CD4-positive, alpha-beta memory T cell (primary cell): ENCODE measurements around the gene CMTM8. TPM values are rescaled to one million over a fixed set of nuclear protein-coding genes. Genes with fewer than 3 reads are reported as not detected.

Experiments
- CTCF ChIA-PET: fragments of 350-600 bp; sonication (Branson Sonifier 250); formaldehyde crosslinking; loops from one replicate; lab custom pipeline; 2021; ENCODE audit warnings: inconsistent platforms; ENCODE audit not compliant: partially characterized antibody; lab: Charles Lee
- POLR2A ChIA-PET: fragments of 350-600 bp; sonication (Branson Sonifier 250); formaldehyde crosslinking; loops from one replicate; lab custom pipeline; 2021; ENCODE audit not compliant: partially characterized antibody; lab: Charles Lee
- DNase-seq, 5 donors: peaks; one replicate each; pipeline versions ENCODE4 v3.0.0 to v3.0.0-alpha.2; 2020 to 2022; ENCODE audit warnings: mixed read lengths in 1 of 5
- H3K27ac ChIP-seq: one replicate; pipeline ENCODE4 v1.7.0; 2013; ENCODE audit warnings: low read depth, low read length
- H3K27me3 ChIP-seq: 2 replicates; pipeline ENCODE4 v1.7.0; 2013; ENCODE audit warnings: mild to moderate bottlenecking, low read length, moderate library complexity; ENCODE audit not compliant: insufficient read depth
- H3K36me3 ChIP-seq: 2 replicates; pipeline ENCODE4 v1.7.0; 2013; ENCODE audit warnings: mild to moderate bottlenecking, low read length, moderate library complexity; ENCODE audit not compliant: insufficient read depth
- H3K4me1 ChIP-seq: 2 replicates; pipeline ENCODE4 v1.7.0; 2013; ENCODE audit warnings: mild to moderate bottlenecking, low read length, moderate library complexity; ENCODE audit not compliant: insufficient read depth
- H3K4me3 ChIP-seq, 2 donors: one replicate each; pipeline ENCODE4 v1.7.0; 2013; ENCODE audit warnings: low read length in 2 of 2, mild to moderate bottlenecking in 1 of 2
- H3K9me3 ChIP-seq, 2 donors: one replicate each; pipeline ENCODE4 v1.7.0; 2013; ENCODE audit warnings: low read length in 2 of 2, control low read depth in 1 of 2; ENCODE audit not compliant: control insufficient read depth in 1 of 2
- H3K27ac Mint-ChIP-seq, 7 donors: one replicate each; pipeline ENCODE4 v1.8.0; 2020 to 2021; ENCODE audit warnings: mixed read lengths in 7 of 7, mild to moderate bottlenecking in 6 of 7, inconsistent platforms in 3 of 7, moderate library complexity in 3 of 7
- H3K27me3 Mint-ChIP-seq, 2 donors: one replicate each; pipeline ENCODE4 v1.8.0; 2020 to 2021; ENCODE audit warnings: mixed read lengths in 2 of 2
- H3K36me3 Mint-ChIP-seq, 2 donors: one replicate each; pipeline ENCODE4 v1.8.0; 2020 to 2021; ENCODE audit warnings: mixed read lengths in 2 of 2, inconsistent platforms in 1 of 2, mild to moderate bottlenecking in 1 of 2
- H3K4me1 Mint-ChIP-seq, 4 donors: one replicate each; pipeline ENCODE4 v1.8.0; 2020 to 2021; ENCODE audit warnings: mixed read lengths in 4 of 4, mild to moderate bottlenecking in 1 of 4
- H3K4me3 Mint-ChIP-seq, 8 donors: one replicate each; pipeline ENCODE4 v1.8.0; 2020 to 2021; ENCODE audit warnings: mixed read lengths in 8 of 8, mild to moderate bottlenecking in 7 of 8, moderate library complexity in 6 of 8, inconsistent platforms in 3 of 8
- H3K9me3 Mint-ChIP-seq, 8 donors: one replicate each; pipeline ENCODE4 v1.8.0; 2020 to 2021; ENCODE audit warnings: mixed read lengths in 8 of 8, mild to moderate bottlenecking in 5 of 8, inconsistent platforms in 3 of 8, moderate library complexity in 1 of 8
- intact Hi-C: fragments of 100-400 bp; cut with micrococcal nuclease; formaldehyde crosslinking; loops from one replicate; pipeline ENCODE4 v1.15.1; 2023
- polyA plus RNA-seq, 2 donors: library from polyadenylated mRNA; unstranded; fragments of 300-500 nt; fragmentation: Illumina TruSeq; gene quantifications; one replicate each; pipeline ENCODE4 v1.2.3, GENCODE V29; 2021
- total RNA-seq, 2 experiments: library from RNA; stranded (reverse); gene quantifications; one replicate each; pipeline ENCODE4 v1.2.3, GENCODE V29; 2021

Gene CMTM8
- total and polyA plus RNA-seq, 4 experiments from 2014 or later: 11.9 to 17.8 (median 14.8) TPM

DNA sequence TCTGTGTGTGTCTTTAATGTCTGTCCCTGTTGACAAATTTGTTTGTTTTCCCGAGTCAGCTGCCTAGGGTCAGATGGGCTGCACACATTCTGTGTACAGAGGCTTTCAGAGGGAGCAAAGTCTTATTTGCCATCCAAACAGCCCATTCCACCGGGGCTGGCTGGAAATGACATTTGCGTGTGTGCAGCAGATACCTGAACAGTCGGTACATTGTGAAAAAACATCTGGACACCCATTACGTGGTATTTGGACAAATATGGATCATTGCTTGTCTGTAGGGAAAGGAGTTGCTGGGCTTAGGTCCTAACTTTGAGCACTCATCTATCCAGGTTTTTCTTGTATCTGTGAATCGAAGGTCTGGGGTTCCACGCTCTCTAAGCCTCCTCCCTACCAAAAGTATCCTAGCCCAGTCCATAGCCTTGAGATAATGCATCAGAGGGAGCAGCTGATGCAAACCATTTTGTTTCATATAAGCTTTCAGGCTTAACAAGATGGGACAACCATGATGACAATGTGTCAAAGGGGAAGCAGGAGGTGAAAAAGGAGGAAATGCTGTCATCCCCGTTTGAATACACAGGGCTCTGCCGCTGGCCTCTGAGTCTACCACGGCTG lies 22.2 kb upstream of the CMTM8 start:
- no peaks in the 10 kb centered on the region for H3K36me3 ChIP-seq
- Mint-ChIP-seq H3K4me1 (no peaks in the 10 kb centered on the region), H3K27me3 (peaks cover 7 to 16% of the 10 kb centered on the region in 2 donors), H3K9me3 (peaks cover 3 to 23% (median 12%) of the 10 kb centered on the region in 8 donors), H3K4me3 (no peak overlapping the region), H3K36me3 (peaks cover 2 to 13% of the 10 kb centered on the region in 2 donors), H3K27ac (no peak overlapping the region)
- ChIA-PET POLR2A (no interaction called here), CTCF (interaction anchor here (1.2 kb wide), 2 partner anchors 10 to 41 kb away, joined by 3 to 4 read pairs; no protein-coding TSS in a partner anchor)
- no peaks in the 10 kb centered on the region for H3K9me3 ChIP-seq
- H3K4me1 ChIP-seq: no peaks in the 10 kb centered on the region
- no peaks in the 10 kb centered on the region for H3K27me3 ChIP-seq
- H3K4me3 ChIP-seq: no peak overlapping the region
- no peak overlapping the region for H3K27ac ChIP-seq
- no peak for DNase-seq
- intact Hi-C loops: no loop called here

DNA sequence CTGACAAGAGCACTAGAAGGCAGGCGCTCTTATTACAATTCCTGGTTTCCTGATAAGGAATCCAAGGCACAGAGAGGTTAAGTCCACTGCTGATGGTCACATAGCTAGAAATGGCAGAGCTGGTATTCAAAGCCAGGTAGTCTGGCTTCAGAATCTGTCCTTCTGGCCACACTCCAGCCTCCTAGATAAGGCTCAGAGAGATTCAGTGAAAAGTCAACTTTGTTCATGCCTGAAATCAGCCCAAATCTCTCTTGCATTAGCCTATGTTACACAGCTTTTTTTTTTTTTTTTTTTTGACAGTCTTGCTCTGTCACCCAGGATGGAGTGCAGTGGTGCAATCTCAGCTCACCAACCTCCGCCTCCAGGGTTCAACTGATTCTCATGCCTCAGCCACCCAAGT lies 21.1 kb upstream of the CMTM8 start:
- H3K27ac ChIP-seq: no peak overlapping the region
- DNase-seq: no peak
- no peak overlapping the region for H3K27ac Mint-ChIP-seq
- CTCF ChIA-PET: no interaction called here
- no peaks in the 10 kb centered on the region for H3K36me3 ChIP-seq
- H3K4me3 Mint-ChIP-seq: no peak overlapping the region
- no peaks in the 10 kb centered on the region for H3K9me3 ChIP-seq
- peaks cover 2 to 13% of the 10 kb centered on the region in 2 donors for H3K36me3 Mint-ChIP-seq
- H3K4me1 ChIP-seq: no peaks in the 10 kb centered on the region
- peaks cover 7 to 16% of the 10 kb centered on the region in 2 donors for H3K27me3 Mint-ChIP-seq
- no peak overlapping the region for H3K4me3 ChIP-seq
- intact Hi-C loops: no loop called here
- POLR2A ChIA-PET: no interaction called here
- H3K9me3 Mint-ChIP-seq: peaks cover 3 to 23% (median 12%) of the 10 kb centered on the region in 8 donors
- peaks cover 0 to 4% (median 0%) of the 10 kb centered on the region in 4 donors for H3K4me1 Mint-ChIP-seq
- H3K27me3 ChIP-seq: no peaks in the 10 kb centered on the region

GRCh38 chr3:32219537-32219936 lies 18.9 kb upstream of the CMTM8 start:
- Histone ChIP-seq H3K27me3 (no peaks in the 10 kb centered on the region), H3K4me3 (no peak overlapping the region), H3K27ac (no peak overlapping the region), H3K36me3 (no peaks in the 10 kb centered on the region), H3K9me3 (no peaks in the 10 kb centered on the region), H3K4me1 (no peaks in the 10 kb centered on the region)
- Mint-ChIP-seq H3K4me1 (peaks cover 0 to 4% (median 0%) of the 10 kb centered on the region in 4 donors), H3K4me3 (no peak overlapping the region), H3K27me3 (peaks cover 10 to 16% of the 10 kb centered on the region in 2 donors), H3K27ac (no peak overlapping the region), H3K9me3 (peaks cover 3 to 23% (median 12%) of the 10 kb centered on the region in 8 donors), H3K36me3 (peaks cover 2 to 13% of the 10 kb centered on the region in 2 donors)
- ChIA-PET POLR2A (no interaction called here), CTCF (interaction anchor here (1.2 to 1.6 kb wide), 2 partner anchors 9 to 39 kb away, joined by 3 read pairs; no protein-coding TSS in a partner anchor)
- no peak for DNase-seq
- intact Hi-C loops: no loop called here

DNA sequence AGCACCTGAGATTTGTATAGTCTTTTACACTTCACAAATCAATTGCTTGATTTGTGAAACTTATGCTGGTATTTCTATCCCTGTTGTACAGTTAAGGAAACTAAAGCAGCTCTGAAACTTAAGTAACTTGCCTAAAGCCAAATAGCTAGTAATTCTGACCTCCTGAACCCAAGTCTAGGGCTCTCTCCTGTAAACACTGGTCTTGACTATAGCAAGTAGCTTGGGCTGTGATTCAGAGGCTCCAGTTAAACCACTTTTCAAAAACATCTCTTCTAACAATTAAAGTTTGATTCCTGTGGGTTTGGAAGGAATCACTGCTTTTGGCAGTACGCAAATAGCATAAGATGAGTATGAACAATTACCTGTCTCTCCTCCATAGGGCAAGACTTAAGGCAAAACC lies 18.5 kb upstream of the CMTM8 start:
- CTCF ChIA-PET: interaction anchor here (1.2 to 1.6 kb wide), 2 partner anchors 9 to 40 kb away, joined by 3 read pairs; no protein-coding TSS in a partner anchor
- no peak overlapping the region for H3K4me3 ChIP-seq

DNA sequence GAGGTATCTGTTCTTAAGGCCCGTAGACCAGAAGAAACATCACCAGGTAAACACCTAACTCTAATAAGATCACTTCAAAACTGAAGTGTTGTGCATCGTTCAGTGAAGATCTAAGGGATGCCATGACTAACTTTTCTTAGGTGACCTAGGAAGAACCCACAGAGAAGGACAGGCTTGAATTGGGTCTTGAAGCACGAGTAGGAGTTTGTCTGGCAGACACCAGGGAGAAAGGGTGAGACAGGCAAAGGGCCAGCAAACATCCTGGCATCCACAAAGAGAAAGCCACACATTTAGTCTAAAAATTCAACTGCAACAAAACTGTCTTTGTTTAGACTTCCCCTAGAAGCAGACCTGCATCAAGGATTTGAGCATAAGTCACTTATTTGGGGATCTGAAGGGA lies 15.5 kb upstream of the CMTM8 start:
- POLR2A ChIA-PET: no interaction called here
- H3K9me3 Mint-ChIP-seq: peaks cover 3 to 23% (median 14%) of the 10 kb centered on the region in 8 donors
- Histone ChIP-seq H3K4me3 (no peak overlapping the region), H3K9me3 (no peaks in the 10 kb centered on the region), H3K4me1 (no peaks in the 10 kb centered on the region), H3K36me3 (no peaks in the 10 kb centered on the region), H3K27ac (no peak overlapping the region), H3K27me3 (no peaks in the 10 kb centered on the region)
- no peak for DNase-seq
- no peak overlapping the region for H3K4me3 Mint-ChIP-seq
- peaks cover 7 to 12% of the 10 kb centered on the region in 2 donors for H3K27me3 Mint-ChIP-seq
- CTCF ChIA-PET: no interaction called here
- intact Hi-C loops: no loop called here
- H3K27ac Mint-ChIP-seq: no peak overlapping the region
- peaks cover 2 to 13% of the 10 kb centered on the region in 2 donors for H3K36me3 Mint-ChIP-seq
- H3K4me1 Mint-ChIP-seq: peaks cover 0 to 4% (median under 1%) of the 10 kb centered on the region in 4 donors

More for the DNA sequence above, 18.5 kb upstream of the CMTM8 start:
- Histone ChIP-seq H3K27ac (no peak overlapping the region), H3K9me3 (no peaks in the 10 kb centered on the region), H3K27me3 (no peaks in the 10 kb centered on the region), H3K36me3 (no peaks in the 10 kb centered on the region), H3K4me1 (no peaks in the 10 kb centered on the region)
- Mint-ChIP-seq H3K4me1 (peaks cover 0 to 4% (median 0%) of the 10 kb centered on the region in 4 donors), H3K27me3 (peaks cover 10 to 16% of the 10 kb centered on the region in 2 donors), H3K4me3 (no peak overlapping the region), H3K9me3 (peaks cover 3 to 23% (median 12%) of the 10 kb centered on the region in 8 donors), H3K27ac (no peak overlapping the region), H3K36me3 (peaks cover 2 to 13% of the 10 kb centered on the region in 2 donors)
- intact Hi-C loops: no loop called here
- DNase-seq: no peak
- POLR2A ChIA-PET: no interaction called here

DNA sequence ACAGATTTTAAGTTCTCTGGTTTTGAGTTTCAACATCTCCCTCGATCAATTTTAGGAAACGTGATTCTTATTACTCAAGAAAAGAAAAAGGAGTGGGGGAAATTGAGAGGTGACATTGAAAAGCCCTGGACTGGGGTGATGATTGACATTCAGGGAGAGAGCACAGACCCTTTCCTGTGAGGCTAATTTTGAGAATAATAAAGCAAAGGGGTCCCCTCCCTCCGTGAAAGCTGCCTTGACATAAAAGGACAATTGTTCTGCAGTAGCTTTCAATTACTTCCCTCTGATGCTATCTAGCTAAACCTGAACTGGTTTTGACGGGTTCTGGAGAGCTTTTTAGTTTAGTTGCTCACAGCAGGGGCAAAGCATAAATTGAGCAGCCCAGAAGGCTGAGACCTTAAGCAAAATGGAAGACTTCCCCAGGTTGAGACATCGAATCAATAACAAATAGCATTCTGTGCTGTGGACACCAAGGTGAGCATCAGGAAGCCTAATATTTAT lies 14.4 kb upstream of the CMTM8 start:
- H3K9me3 Mint-ChIP-seq: peaks cover 3 to 19% (median 14%) of the 10 kb centered on the region in 8 donors
- H3K27me3 Mint-ChIP-seq: peaks cover 3 to 9% of the 10 kb centered on the region in 2 donors
- POLR2A ChIA-PET: no interaction called here
- no peak overlapping the region for H3K4me3 ChIP-seq
- peaks cover 0 to 4% (median under 1%) of the 10 kb centered on the region in 4 donors for H3K4me1 Mint-ChIP-seq
- DNase-seq: no peak
- no peaks in the 10 kb centered on the region for H3K27me3 ChIP-seq
- H3K27ac Mint-ChIP-seq: no peak overlapping the region
- no peaks in the 10 kb centered on the region for H3K4me1 ChIP-seq
- CTCF ChIA-PET: interaction anchor here (0.9 kb wide), 1 partner anchor 205 kb away, joined by 3 read pairs; no protein-coding TSS in a partner anchor
- no peaks in the 10 kb centered on the region for H3K36me3 ChIP-seq
- no peak overlapping the region for H3K27ac ChIP-seq
- H3K9me3 ChIP-seq: no peaks in the 10 kb centered on the region
- intact Hi-C loops: no loop called here
- peaks cover 2 to 12% of the 10 kb centered on the region in 2 donors for H3K36me3 Mint-ChIP-seq
- H3K4me3 Mint-ChIP-seq: no peak overlapping the region

- H3K27me3 ChIP-seq: no peaks in the 10 kb centered on the region
- no peak overlapping the region for H3K4me3 ChIP-seq
- H3K4me1 Mint-ChIP-seq: peaks cover 0 to 2% (median under 1%) of the 10 kb centered on the region in 4 donors
- peaks cover 2 to 3% of the 10 kb centered on the region in 2 donors for H3K27me3 Mint-ChIP-seq
- ChIA-PET CTCF (interaction anchor here (1.0 to 1.6 kb wide), 3 partner anchors 9 to 61 kb away, joined by 3 to 7 read pairs (median 3); no protein-coding TSS in a partner anchor), POLR2A (interaction anchor here (0.8 kb wide), 1 partner anchor 76 kb away, joined by 4 read pairs; no protein-coding TSS in a partner anchor)
- no peaks in the 10 kb centered on the region for H3K4me1 ChIP-seq
- H3K9me3 Mint-ChIP-seq: peaks cover 0 to 3% (median 0%) of the 10 kb centered on the region in 8 donors
- H3K27ac Mint-ChIP-seq: no peak overlapping the region
- no peaks in the 10 kb centered on the region for H3K9me3 ChIP-seq
- DNase-seq: no peak
- no peaks in the 10 kb centered on the region for H3K36me3 Mint-ChIP-seq
- no peak overlapping the region for H3K4me3 Mint-ChIP-seq
- intact Hi-C loops: no loop called here
- no peaks in the 10 kb centered on the region for H3K36me3 ChIP-seq
- H3K27ac ChIP-seq: no peak overlapping the region
Measured at GRCh38 chr3:32226875-32227500, 11.5 kb upstream of the CMTM8 start.
